Activated CD4-positive, alpha-beta T cell treated with anti-CD3 and anti-CD28 coated beads for 48 hours (primary cell): Measurements from ENCODE around the gene MOB4.
"Not testable (repeated sequence)": the region's sequence is repeated elsewhere in the genome, so short reads cannot be mapped to it uniquely, and the experiment has no call there.

Source experiments
- DNase-seq: peaks from one replicate; pipeline ENCODE4 v3.0.0-alpha.2; 2020

The MOB4 gene

DNA sequence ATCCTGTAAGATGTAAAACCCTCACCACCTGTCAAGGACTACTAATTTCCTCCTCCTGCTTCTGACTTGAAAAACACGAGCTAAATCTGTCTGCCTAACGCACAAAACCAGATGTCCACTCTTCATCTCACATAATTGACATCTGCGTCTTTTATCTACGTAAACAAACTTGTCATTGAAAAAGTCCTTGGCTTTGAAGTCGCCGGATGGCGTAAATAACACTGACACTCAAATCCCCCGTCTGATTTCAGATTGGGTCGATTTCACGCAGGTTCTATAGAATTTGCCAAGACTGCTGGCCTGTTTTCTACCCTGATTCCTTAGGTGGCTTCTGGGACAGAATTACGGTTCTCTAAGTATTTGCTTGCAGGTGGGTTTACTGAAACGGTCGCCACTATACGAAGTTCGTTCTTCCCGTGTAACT is 539 bp upstream of the MOB4 start:
- DNase-seq, result no peak

DNA sequence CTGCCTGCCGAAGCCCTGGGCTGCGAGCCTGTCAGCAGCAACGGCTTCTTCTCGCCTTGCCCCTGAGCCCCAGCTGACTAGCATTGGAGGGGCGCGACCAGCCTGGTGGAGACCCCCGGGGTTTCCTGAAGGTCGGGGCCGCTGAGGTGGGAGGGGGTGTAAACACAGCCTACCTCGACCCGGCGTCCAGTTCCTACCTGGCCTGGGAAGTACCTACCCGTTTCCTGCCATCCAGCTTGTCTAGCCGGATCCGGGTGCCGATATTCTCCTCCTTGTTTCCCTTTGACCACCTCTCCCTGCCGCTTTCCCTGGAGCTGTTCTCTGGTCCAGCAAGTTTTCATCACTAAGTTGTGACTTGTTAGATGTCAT is 511 bp downstream of the MOB4 start:
- peak; percentile 31 for DNase-seq

DNA sequence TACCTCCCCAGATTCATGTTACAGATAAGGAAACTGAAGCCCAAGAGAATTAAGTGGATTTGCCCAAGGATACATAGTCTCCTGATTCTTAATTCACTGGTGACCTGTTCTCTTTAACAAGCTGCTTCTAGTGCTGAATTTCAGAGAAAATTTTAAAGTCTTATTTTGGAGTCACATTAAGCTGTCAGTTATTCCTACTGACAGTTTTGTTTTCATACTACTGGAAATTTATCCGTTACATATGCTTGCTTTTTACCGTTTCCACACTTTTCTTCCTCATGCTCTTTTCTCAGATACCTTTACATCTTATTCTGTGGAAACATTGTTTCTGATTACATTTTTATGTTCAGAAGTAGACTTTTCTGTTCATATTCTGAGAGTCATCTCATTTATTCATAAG is 1.3 kb downstream of the MOB4 start:
- DNase-seq, result no peak

DNA sequence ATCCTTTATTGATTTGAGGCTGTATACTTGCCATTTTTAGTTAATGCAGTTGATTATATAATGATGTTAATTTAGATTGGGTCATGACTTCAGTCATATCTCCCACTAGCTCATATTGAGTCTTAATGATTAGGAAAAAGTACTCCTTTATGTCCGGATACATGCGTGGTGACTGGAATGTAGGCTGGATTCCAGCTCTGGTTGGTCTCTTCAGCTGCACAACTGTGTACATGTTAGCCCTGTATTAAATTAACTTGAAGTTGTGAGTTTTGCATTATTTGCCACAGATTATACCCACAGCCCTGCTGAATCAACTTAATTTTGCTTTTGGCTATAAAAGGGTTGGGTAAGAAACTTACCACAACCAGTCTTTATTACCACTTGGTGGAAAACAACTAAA is 22.5 kb downstream of the MOB4 start:
- DNase-seq, result no peak

DNA sequence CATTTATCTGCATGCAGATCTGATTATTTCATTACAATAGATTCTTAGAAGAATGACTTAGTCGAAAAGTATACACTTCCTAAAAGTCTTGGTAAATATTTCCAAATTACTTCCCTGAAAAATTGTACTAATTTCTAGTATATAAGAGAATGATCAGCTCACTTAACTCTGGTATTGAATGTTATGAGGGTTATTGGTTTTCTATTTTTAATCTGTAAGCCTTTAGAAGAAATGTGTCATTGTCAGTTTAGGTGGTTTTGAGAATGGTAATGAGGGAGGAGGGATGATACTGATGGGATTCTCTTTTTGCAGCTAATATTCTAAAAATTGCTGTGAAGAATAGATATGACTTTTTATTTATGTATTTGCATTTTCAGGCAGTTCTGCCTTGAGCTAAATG is 23.9 kb downstream of the MOB4 start:
- DNase-seq, result no peak

DNA sequence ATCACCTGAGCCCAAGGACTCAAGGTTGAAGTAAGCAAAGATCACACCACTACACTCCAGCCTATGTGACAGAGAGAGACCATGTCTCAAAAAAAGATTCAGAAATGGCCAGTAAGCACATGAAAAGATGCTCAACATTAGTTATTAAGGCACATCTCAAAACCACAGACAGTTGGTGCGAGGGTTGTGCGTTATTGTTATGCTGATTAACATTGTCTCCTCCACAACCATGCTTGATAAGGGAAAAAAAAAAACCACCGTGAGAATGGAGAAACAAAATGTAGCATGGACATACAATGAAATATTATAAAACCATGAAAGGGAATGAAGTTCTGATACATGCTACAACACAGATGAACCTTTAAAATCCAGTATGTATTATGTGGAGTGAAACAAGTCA is 27.3 kb downstream of the MOB4 start:
- no peak for DNase-seq

DNA sequence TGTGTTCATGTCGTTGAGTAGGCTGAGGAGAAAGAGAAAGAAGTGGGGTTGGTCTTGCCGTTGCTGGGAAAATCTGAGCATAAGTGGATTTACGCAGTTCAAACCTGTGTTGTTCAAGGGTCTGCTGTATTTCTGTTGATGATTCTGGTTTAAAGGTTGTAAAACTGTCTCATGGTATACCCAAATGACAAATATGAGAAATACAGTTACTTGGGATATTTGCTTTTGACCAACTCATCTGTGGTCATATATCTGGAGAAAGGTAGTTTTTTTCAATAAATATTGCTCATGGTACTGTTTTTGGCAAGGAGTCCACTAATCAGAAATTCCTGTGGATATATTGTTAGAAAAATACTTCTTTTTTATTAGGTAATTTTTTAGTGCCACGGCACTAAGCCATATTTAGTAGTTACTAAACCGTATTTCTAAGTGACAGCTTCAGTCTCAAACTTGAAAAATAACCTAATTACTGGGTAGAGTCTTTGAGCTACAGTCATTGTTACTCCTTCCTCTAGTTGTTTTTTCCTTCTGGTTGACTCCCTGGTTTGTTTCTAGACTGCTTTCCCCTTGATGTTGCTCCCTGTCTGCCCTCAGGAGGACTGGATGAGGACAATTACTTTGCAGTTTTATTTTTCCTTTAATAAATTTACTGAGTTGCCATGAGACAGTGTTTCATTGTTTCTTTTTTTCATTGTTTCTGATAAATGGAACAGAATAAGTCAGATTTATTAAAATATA is 31.5 kb downstream of the MOB4 start:
- no peak for DNase-seq

DNA sequence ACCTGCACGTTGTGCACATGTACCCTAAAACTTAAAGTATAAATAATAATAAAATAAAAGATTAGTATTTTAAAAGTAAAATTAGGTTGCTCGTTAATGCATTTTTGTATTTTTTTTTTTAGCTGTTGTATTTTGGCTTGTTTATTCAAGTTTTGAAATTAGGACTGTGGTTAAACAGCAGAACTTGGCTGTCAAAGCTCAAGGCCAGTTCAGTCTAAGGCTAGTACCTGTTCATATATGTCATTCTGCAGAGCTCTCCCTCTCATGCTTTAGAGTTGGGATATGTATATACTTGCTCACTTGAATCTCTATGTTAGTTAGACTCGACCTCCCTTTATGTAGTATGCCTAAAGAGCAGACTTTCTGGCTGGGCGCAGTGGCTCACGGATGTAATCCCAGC is 32.7 kb downstream of the MOB4 start:
- no peak for DNase-seq

DNA sequence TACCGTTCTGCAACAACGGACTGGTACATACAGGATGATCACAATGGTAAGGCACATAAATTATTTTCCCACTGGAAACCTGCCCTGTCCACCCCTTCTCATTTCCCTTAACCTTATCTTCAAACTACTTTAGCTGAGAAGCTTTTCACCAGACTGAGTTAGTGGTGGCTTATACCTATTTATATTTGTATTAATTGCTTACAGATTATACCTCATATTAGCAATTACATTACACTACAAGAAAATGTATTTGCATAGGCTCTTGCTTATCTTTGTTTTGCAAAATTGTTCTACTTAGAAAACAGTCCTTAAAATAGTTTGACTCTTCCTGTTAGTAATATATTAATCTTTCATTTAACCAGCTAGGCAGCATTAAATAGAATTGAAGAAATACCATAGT is 35.4 kb downstream of the MOB4 start:
- not testable (repeated sequence) for DNase-seq

DNA sequence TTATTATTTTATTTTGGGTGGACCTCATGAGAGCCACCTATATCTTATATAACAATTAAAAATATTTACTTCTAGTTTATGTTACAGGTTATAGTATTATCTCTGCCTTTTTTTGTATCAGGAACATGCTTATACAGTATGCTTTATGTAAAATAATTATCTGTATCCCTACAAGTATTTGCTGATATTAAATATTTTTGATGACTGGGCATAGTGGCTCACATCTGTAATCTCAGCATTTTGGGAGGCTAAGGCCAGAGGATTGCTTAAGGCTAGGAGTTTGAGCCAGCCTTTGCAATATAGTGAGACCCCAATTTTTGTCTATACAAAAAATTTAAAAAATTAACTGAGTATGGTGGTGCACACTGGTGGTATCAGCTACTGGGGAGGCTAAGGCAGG is 39.6 kb downstream of the MOB4 start:
- DNase-seq, result no peak

DNA sequence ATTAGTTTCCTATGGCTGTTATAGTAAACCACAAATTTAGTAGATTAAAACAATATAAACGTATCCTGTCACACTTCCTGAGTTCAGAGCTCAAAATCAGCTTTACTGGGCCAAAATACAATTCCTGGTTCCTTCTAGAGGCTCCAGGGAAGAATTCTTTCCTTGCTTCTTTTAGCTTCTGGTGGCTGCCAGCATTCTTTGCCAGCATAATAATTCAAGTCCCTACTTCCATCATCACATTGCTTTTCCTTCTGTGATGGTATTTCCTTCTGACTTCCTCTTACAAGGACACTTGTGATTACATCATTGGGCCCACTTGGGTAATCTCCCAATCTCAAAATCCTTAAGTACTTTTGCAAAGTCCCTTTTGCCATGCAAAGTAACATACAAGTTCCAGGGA is 40.6 kb downstream of the MOB4 start:
- DNase-seq, result no peak

DNA sequence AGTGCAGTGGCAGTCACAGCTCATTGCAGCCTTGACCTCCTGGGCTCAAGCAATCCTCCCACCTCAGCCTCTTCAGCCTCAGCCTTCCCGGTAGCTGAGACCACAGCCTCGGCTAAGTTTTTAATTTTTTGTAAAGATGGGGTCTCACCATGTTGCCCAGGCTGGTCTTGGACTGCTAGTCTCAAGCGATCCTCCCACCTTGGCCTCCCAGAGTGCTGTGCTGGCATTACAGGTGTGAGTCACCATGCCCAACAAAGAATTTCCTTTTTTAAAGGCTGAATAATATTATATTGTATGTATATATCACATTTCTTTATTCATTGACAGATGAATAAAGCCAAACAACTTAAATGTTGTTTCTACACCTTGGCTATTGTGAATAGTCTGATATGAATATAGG is 42.5 kb downstream of the MOB4 start:
- DNase-seq, result no peak

DNA sequence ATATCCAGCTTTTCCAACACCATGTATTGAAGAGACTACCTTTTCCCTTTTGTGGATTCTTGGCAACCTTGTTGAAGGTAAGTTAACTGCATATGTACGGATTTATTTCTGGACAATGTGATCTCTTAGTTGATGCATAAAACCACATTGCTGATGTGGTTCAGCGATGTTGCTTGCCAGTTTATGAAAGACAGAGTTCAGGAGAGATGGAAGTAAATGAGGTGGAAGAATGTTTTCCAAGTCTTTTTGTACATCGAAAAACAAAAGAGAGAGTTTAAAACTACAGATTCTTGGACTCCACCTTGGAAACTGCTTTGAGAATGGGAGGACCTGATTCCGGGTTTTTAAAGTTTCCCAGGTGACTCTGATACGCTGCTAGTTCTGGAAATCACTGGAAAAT is 43.8 kb downstream of the MOB4 start:
- no peak for DNase-seq

DNA sequence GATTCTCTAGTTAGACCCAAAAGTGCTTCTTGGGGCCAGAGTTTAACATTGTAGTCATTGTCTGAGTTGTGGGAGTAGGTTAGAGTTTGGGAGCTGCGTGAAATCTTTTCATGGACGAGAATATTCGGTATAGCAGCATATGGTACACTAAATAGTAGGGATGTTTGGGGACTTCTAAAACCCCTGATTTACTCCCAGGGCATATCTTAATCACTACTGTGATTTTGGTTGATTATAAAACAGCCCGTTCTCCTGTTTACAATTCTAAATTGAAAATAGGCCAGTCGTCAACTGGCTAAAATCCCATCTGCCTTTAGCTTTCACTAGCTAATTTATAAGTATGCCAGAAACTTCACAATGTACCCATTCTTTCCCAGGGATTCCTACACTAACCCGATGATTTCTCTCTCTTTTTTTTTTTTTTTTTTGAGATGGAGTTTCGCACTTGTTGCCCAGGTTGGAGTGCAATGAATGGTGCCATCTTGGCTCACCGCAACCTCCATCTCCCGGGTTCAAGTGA is 44.3 kb downstream of the MOB4 start:
- DNase-seq, result no peak

DNA sequence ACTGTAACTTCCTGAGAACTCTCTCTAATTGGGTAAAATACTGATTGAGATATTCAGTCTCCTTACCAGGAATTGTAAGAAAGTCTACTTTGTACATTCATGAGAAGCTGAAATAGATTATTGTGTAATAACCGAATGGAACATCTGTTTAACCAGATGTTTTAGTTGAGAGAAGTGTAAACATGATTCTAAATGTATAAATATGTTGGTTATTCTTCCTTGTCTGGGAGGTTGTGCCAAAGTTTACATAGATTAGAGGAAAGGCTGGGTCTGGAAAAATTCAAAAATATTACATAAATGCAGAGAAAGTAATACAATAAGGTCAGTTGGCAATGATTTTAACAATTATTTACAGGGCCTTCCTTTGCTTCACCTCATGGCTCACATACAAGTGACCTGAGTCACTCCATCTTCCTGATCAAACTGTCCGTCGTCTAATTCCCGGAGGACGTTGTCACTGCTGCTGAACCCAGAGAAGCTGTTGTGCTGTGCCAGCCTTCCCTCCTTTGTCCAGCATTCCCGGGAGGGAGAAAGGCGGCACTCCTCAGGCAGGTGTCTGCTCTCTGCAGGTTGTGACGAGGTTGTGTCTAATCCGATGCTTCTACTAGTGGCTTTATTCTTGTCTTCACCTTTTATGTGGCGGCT is 55.9 kb downstream of the MOB4 start:
- DNase-seq, result no peak

DNA sequence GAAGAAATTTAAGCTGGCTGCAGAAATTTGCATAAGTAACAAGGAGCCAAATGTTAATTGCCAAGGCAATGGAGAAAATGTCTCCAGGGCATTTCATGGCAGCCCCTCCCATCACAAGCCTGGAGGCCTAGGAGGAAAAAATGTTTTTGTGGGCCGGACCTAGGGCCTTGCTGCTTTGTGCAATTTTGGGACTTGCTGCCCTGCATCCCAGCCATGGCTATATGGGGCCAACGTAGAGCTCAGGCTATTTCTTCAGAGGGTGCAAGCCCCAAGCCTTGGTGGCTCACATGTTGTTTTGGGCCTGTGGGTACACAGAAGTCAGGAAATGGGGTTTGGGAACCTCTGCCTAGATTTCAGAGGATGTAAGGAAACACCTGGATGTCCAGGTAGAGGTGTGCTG is 57.7 kb downstream of the MOB4 start:
- no peak for DNase-seq

DNA sequence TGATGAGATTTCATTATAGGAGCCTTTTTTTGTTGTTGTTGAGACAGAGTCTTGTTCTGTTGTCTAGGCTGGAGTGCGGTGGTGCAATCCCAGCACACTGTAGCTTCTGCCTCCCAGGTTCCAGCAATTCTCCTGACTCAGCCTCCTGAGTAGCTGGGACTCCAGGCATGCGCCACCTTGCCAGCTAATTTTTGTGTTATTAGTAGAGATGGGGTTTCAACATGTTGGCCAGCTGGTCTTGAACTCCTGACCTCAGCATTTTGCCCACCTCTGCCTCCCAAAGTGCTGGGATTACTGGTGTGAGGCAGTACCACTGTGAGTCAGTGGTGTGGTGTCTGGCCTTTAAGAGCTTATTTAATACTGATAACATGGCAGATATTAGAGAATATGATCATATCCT is 60.1 kb downstream of the MOB4 start:
- no peak for DNase-seq

DNA sequence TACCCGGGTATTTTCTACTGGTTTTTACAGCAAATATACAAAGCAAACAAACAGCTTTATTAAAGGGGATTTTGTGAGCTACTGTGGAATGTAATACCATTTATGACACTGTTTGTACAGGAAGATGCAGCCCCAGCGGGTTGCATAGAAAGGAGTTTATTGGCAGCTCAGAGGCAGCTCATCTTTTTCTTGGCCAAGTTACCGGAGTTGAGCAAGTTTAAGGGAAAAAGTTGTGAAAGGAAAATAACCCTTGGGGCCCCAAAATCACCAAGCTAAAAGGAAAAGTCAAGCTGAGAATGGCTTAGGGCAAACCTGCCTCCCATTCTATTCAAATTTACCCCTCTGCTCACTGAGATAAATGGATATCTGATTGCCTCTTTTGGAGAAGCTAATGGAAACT is 60.8 kb downstream of the MOB4 start:
- DNase-seq, result no peak

DNA sequence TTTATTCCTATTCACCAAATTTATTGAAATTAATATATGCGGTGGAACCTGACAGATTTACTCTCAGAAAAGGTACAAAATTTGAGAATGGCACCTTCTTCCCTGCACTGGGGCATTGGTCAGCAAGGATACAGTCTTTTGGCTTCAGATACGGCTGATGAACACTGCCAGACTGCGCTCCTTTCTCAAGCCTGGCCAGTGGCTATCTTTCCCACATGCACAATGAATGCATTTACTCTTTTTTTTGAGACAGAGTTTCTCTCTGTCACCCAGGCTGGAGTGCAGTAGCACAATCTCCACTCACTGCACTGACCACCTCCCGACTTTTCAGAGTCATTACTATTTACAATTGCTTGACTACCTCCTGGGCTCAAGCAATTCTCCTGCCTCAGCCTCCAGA is 61.6 kb downstream of the MOB4 start:
- no peak for DNase-seq

DNA sequence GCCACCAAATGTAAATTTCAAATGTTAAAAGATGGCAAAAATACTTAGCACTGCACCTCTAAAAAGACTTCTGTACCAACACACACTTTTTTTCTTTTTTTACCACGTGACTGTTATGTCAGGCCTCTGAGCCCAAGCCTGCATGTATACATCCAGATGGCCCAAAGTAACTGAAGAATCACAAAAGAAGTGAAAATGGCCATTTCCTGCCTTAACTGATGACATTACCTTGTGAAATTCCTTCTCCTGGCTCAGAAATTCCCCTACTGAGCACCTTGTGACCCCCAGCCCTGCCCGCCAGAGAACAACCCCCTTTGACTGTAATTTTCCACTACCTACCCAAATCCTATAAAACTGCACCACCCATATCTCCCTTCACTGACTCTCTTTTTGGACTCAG is 62.4 kb downstream of the MOB4 start:
- not testable (repeated sequence) for DNase-seq

DNA sequence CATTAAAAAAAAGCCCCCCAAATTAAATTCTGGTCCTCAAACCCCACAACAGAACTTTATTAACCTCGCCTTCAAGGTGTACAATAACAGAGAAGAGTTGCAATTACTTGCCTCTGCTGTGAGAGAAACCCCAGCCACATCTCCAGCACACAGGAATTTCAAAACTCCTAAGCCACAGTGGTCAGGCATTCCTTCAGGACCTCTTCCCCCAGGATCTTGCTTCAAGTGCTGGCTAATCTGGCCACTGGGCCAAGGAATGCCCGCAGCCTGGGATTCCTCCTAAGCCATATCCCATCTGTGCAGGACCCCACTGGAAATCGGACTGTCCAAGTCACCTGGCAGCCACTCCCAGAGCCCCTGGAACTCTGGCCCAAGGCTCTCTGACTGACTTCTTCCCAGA is 64.3 kb downstream of the MOB4 start:
- not testable (repeated sequence) for DNase-seq

DNA sequence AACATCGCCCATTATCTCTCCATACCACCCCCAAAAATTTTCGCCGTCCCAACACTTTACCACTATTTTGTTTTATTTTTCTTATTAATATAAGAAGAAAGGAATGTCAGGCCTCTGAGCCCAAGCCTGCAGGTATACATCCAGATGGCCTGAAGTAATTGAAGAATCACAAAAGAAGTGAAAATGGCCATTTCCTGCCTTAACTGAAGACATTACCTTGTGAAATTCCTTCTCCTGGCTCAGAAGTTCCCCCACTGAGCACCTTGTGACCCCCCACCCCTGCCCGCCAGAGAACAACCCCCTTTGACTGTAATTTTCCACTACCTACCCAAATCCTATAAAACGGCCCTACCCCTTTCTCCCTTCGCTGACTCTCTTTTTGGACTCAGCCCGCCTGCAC is 71.4 kb downstream of the MOB4 start:
- not testable (repeated sequence) for DNase-seq

DNA sequence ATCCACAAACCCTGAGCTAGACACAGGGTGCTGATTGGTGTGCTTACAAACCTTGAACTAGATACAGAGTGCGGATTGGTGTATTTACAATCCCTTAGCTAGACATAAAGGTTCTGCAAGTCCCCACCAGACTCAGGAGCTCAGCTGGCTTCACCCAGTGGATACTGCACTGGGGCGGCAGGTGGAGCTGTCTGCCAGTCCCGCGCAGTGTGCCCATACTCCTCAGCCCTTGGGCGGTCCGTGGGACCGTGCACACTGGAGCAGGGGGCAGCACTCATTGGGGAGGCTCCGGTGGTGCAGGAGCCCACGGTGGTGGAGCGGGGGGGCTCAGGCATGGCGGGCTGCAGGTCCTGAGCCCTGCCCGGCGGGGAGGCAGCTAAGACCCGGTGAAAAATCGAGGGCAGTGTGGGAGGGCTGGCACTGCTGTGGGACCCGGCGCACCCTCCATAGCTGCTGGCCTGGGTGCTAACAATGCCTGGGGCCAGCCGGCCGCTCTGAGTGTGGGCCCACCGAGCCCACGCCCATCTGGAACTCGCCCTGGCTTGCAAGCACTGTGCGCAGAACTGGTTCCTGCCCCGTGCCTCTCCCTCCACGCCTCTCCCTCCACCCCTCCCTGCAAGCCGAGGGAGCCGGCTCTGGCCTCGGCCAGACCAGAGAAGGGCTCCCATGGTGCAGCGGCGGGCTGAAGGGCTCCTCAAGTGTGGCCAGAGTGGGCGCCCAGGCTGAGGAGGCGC is 75.6 kb downstream of the MOB4 start:
- no peak for DNase-seq

DNA sequence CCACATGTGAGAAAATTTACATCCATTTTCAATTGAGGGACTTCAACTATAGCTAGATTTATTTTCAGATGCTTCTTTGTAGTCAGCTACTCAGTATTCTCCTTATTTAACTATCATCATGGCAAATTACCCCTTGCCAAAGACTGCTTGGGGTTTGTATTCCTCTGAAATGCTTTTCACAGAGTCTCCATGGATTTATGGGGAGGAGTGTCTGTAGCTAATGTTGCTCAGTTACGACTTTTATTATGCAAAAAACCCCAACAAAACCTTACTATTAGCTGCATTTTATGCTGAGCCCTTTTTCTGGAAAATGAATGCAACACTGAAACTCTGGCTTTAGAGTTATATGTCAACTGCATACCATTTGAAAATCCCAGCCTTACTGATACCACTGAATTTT is 80.9 kb downstream of the MOB4 start:
- DNase-seq, result no peak
